HG02943 (cell line): Measurements from ENCODE around the gene KATNB1.
"Not testable (repeated sequence)": the region's sequence is repeated elsewhere in the genome, so short reads cannot be mapped to it uniquely, and the experiment has no call there.

Experiments
- ATAC-seq: cut with Tn5 transposase; IDR thresholded peaks from one replicate; pipeline ENCODE4 v1.9.1; 2021; ENCODE audit warnings: mild to moderate bottlenecking, low read depth, moderate library complexity; ENCODE audit not compliant: unreplicated experiment

The KATNB1 gene

DNA sequence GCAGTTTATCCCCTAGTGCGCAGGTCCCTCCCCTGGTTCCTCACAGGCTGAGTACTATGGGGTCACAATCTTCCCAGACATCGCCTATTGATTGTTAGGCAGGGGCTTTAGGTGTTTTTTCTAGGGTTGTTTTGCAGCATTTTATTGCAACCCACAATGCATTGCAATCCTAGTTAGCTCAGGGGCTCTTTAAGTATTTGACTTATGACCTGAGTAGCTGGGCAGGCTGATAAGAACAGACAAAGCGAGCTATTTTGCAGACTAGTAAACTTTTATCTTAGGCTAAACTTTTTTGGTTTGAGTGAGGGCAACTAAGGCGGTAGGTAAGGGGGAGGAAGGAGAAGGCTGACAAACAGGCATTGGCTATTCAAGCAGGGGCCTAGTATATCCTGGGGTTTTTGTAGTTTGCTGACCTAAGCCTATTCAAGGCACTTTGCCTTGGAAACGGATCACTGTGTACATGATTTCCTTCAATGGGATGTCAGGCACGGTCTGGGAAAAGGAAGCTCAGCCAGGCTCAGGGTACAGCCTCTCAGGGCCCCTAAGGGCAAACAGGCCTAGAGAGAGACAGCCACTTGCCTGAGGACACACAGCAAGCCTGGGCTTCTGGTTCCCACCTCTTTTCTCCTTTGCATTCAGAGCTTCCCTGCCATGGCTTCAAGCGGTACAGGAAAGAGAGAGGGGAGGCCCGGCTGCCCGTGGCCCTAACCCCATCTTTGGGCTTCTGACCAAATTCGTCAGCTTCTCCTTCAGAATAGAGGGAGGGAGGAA lies 34.6 kb upstream of the KATNB1 start:
- no peak for ATAC-seq

DNA sequence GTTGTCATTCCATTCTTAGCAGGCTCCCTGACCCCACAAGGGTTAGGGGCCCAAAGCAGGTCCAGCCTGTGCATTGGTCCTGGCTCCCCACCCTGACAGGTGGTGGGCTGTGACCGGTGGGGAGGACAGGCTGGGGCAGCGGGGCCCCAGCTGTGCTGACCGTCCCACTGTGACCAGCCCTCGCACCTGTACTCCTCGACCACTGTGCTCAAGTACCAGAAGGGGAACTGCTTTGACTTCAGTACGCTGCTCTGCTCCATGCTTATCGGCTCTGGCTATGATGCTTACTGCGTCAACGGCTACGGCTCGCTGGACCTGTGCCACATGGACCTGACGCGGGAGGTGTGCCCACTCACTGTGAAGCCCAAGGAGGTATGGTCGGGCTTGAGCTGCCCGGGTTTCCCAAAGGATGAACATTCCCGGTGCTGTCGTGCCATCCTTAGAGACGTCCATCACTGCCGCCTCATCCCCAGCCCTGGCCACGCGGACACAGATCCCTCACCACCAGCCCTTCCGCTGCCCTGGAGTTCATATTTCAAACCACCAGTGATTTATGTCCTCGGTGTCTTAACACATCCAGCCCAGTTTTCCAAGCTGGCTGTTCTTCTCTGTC lies 33.7 kb upstream of the KATNB1 start:
- ATAC-seq, result no peak

DNA sequence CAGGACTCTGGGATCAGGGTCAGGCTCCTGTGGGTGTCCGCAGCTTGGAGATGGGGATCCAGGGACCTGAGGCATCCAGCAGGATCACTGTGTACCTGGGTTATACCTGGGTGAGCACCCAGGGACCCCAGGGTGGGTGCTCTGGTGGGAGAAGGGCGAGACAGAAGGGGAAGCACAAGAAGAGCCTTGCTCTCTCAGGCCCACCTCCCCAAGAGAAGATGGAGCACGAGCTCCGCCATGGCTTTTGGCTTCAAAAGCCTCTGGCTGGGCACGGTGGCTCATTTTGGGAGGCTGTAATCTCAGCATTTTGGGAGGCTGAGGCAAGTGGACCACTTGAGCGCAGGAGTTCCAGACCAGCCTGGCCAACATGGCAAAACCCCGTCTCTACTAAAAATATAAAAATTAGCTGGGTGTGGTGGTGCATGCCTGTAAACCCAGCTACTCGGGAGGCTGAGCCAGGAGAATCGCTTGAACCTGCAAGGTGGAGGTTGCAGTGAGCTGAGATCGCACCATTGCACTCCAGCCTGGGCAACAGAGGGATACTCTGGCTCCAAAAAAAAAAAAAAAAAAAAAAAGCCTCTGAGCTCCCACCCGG lies 32.1 kb upstream of the KATNB1 start:
- ATAC-seq, result no peak

DNA sequence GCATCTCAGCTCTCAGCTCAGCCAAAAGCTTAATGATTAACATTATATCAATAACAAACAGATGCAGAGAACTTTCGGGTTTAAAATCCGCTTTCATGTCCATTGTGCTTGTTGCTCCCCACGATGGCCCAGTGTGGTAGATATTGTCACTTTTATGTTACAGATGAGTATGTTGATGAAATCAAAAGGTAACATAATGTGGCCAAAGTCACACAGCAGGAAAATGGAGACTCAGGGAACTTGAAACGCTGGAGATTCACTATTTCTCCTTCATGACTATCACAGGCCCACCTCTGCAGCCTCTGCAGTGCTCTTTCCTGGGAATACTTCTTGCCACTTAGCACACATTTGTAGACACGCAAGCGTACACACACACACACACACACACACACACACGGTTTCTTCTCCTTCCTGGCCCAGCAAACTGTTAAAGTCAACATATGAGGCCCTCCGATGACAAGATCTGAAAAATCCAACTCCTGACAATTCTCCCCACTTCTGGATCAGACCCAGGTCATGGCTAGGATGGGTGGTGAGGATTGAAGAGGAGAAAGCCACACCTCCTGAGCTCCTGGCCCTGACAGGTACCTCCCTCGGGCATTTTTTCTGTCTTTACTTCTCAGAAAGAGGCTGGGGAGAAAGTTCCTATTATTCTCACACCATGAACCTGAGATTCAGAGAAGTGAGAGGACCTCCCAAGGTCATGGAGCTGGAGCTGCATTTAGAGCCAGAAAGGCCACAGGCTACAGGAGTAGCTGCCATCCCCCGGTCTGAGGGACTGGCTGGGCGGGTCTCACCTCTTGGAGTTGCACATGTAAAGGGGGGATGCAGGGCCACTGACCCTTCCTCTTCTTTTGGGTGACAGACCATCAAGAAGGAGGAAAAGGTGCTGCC lies 31.3 kb upstream of the KATNB1 start:
- ATAC-seq, result no peak

DNA sequence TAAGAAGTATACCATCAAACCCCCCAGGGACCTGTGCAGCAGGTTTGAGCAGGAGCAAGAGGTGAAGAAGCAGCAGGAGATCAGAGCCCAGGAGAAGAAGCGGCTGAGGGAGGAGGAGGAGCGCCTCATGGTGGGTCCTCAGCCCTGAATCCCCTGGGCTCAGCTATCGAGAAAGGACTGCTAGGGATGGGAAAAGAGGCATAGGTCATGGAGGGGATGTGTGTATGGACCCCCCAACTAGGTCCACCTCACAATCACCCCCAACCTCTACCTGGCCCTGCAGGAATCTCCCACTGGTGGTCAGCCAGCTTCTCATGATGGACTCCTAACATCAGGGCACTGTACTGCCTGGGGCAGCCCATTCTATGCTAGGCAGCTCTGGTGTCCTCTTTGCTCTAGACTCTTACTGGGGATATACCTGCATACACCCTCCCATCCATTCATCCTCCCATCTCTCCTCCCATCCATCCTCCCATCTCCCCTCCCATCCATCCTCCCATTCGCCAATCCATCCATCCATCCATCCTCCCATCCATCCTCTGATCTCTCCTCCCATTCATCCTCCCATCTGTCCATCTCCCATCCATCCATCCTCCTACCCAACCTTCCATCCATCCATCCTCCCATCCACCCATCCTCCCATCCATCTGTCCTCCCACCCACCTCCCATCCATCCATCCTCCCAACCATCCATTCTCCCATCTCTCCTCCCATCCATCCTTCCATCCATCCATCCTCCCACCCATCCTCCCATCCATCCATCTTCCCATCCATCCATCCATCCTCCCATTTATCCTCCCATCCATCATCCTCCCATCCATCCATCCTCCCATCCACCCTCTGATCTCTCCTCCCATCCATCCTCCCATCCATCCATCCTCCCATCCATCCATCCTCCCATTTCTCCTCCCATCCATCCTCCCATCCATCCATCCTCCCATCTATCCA lies 30.4 kb upstream of the KATNB1 start:
- ATAC-seq, result no peak

DNA sequence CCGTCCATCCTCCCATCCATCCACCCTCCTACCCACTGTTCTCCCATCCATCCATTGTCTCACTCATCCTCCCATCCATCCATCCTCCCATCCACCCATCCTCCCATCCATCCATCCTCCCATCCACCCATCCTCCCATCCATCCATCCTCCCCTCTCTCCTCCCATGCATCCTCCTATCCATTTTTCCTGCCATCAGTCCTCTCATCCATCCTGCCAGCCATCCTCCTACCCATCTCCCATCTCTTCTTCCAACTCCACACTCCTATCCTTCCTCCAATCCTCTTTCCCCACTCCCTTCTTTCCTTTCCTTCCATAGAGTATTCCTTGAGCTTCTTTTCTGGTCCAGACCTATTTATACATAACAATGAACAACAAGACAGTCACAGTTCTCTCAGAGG lies 28.9 kb upstream of the KATNB1 start:
- no peak for ATAC-seq

DNA sequence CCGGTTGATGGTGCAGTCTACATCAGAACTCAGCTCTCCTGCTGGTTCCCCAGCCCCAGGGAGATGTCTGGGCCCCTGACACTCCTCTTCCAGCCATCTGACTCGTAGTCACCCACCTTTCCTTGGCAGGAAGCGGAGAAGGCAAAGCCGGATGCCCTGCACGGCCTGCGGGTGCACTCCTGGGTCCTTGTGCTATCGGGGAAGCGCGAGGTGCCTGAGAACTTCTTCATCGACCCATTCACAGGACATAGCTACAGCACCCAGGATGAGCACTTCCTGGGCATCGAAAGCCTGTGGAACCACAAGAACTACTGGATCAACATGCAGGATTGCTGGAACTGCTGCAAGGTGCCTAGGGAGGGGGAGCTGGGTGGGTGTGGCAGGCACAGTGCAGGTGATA lies 28.2 kb upstream of the KATNB1 start:
- ATAC-seq, result no peak

DNA sequence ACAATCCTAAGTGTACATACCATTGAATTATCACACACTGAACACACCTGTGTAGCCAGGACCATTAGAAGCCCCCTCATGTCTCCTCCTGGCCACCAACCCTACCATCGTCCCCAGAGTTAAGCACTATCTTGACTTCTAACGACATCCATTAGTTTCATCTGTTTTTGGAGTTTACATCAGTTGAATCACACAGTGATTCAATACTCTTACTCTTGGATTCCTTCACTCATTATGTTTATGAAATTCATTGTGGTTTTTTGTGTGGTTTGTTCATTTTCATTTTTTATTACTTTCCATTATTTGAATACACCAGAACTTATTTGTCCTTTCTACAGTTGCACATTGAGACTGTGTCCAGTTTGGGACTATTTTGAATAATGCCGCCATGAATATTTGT lies 27.4 kb upstream of the KATNB1 start:
- ATAC-seq, result no peak

DNA sequence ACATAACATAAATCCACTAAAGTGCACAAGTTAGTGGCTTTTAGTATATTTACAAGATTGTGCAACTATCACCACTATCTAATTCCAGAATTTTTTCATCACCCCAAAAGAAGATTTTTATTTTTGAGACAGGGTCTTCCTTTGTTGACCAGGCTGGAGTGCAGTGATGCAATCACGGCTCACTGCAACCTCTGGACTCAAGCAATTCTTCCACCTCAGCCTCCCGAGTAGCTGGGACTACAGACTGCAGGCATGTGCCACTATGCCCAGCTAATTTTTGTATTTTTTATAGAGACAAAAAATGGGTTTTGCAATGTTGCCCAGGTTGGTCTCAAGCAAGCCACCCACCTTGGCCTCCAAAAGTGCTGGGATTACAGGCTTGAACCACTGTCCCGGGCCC lies 25.9 kb upstream of the KATNB1 start:
- ATAC-seq, result no peak

DNA sequence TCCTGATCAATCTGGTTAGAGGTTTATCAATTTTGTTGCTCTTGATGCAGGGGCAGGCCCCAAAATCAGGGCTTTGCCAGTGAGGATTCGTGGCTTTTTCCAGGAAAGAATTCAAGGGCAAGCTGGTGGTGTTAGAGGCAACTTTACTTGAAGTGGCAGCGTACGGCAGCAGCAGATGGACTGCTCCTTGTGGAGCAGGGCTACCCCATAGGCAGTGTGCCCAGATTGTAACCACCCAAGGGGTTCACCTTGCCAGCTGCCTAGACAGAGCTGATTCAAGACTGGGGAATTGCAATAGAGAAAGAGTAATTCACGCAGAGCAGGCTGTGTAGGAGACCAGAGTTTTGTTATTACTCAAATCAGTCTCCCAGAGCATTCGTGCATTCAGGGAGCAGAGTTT lies 24.2 kb upstream of the KATNB1 start:
- ATAC-seq, result no peak

DNA sequence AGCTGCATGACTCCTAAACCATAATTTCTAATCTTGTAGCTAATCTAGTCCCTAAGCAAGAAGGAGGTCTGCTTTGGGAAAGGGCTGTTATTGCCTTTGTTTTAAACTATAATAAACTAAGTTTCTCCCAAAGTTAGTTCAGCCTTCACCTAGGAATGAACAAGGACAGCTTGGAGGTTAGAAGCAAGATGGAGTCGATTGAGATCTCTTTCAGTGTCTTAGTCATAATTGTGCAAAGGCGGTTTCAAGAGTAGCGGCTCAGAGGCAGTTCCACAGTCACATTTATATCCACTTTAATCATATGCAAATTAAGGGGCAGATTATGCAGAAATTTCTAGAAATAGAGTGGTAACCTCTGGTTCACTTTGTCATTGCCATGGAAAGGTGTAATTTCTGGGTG lies 23.6 kb upstream of the KATNB1 start:
- ATAC-seq, result no peak

DNA sequence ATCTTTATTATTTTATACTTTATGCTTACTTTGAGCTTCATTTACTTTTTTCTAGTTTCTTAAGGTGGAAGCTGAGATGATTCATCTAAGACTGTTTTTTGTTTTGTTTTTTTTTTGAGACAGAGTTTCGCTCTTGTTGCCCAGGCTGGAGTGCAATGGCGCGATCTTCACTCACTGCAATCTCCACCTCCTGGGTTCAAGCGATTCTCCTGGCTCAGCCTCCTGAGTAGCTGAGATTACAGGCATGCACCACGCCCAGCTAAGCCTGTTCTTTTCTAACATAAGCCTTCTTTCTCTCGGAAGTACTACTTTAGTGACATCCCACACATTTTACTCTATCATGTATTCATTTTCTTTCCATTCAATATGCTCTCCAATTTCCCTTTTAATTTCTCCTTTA lies 23.0 kb upstream of the KATNB1 start:
- ATAC-seq, result not testable (repeated sequence)

DNA sequence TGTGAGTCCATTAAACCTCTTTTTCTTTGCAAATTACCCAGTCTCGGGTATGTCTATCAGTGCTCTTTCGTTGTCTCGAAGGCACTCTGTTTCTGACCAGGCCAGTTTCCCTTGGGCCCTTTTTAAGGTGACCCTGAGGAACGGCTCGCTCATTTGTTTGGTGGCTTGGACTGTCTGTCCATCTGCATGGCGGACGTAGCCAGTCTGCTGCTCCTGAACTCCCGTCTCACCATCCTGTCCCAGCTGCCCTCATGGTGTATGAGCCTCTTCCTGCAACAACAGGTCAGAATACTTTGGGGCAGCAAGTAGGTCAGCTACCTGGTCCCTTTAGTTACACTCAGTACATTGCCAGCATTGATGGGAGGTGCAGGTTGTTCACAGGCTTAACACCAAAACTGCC lies 22.0 kb upstream of the KATNB1 start:
- ATAC-seq, result no peak

DNA sequence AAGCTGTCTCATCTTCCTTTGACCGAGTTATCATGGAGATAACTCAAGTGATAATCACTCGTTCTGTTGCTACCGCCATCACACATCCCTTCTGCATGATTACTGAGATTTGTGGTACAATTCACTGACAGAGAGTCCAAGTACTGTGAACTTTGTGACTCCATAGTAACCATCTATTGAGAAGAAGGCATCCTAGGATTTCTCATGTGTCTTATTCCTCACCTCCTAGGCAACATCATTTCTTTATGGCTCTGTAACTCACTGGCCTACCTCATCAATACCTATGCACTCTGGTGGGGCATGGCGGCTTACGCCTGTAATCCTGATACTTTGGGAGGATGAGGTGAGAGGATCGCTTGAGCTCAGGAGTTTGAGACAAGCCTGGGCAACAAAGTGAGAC lies 21.5 kb upstream of the KATNB1 start:
- no peak for ATAC-seq

DNA sequence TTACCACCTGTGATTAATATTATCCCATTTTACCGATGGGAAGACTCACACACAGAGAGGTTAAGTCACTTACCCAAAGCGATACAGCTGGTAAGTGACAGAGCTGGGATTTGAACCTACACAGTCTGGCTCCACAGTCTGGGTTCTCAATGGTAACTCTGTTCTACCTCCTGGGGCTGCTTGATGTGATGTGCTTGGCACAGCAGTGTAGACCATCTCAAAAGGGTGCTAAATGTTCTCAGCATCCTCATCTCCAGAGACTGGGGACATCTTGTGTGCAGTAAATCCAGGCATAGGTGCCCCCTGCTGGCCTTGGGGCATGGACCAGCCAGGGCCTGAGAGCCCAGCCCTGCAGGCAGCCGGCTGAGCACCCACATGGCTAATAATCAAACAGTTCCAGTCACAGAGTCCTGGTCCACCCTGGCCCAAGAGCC lies 15.4 kb upstream of the KATNB1 start:
- ATAC-seq, result no peak

DNA sequence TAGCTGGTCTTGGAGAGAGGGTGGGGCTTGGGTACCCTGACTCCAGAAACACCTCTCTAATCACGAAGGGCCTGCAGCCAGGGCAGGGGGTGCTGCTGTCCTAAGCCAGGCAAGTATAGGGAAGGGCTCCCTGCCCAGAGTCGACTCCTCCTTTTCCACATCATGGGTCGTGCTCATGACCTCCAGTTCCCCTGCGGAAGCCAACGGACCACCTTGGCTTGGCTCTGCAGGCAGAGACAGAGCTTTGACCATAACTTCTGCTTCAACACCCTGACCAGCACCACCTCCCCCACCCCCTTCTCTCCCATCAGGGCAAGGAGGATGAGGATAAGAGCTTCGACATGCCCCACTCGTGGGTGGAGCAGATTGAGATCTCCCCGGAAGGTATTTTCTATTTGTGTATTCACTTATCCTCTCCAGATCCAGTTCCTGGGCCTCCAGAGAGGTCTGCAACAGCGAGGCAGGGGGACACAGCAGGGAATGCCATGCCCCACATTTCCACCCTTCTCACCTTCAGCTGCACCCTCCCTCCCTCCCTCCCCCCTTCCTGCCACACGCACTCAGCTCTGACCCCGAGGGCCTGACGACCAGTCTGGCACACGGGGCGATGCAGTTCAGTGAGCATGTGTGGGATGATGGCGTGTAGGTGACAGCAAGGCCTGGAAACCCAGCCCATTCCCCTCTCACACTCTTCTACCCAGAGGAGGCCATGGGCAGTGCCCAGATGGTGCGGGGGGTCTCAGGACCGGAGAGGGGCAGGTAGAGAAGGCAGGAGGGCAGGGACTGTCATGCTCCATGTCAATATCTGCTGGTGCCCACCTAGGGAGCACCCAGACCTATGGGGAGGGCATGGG lies 14.0 kb upstream of the KATNB1 start:
- ATAC-seq, result no peak

DNA sequence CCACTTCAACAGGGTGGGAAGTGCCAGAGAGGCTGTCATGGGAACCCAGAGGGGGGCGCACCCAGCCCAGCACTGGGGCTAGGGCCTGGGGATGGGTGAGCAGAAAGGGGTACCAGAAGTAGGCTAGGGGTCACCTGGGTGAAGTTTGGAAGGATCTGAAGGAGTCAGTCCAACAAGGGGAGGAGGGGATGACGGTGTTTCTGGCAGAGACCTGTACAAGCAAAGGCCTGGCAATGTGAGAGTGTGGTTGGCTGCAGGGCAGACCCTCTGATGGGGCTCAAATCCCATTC lies 13.4 kb upstream of the KATNB1 start:
- ATAC-seq, result no peak

DNA sequence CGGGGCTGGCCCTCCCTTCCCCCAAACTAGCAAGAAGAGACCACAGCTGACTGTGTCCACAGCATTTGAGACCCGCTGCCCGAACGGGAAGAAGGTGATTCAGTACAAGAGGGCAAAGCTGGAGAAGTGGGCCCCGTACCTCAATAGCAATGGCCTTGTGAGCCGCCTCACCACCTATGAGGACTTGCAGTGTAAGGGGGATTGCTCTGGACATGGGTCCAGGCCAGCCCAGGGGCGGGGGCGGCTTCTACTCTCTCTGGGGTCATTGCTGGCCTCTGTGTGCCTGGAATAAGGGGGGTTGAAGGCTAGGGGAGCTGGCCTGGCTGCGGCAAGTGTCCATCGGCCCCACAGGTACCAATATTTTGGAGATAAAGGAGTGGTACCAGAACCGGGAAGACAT lies 12.9 kb upstream of the KATNB1 start:
- ATAC-seq, result no peak

DNA sequence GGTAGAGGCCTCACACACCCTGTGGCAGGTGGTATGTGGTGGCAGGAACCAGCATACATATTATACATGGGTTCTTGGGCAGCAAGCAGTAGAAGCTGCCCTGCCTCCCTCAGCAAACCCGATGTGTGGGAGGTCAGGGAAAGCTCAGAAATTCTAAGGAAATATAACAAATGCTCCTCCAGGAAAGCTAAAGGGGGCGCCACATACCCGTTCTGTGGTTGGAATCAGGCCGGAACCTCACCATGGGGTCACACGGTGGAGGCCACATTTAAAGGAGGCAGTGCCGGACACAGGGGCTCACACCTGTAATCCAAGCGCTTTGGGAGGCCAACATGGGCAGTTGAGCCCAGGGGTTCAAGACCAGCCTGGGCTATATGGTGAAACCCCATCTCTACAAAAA lies 12.4 kb upstream of the KATNB1 start:
- no peak for ATAC-seq
